OCI-LY1 (cell line): Measurements from ENCODE around the gene DNAH17.

Source experiments
- EZH2 ChIP-seq: fragments of 200-600 bp; sonication (generic), shearing (Covaris generic); IDR thresholded peaks from 2 replicates; pipeline ENCODE4 v1.8.0; 2017; ENCODE audit warnings: borderline replicate concordance, mixed run types, mild to moderate bottlenecking, antibody characterized with exemption, low read length, moderate library complexity, mixed read lengths
- TF ChIP-seq, protein P1 (sequence below): fragments of 200-600 bp; sonication (generic), shearing (Covaris generic); IDR thresholded peaks from 2 replicates; pipeline ENCODE4 v1.5.1; 2017; ENCODE audit warnings: mild to moderate bottlenecking, antibody characterized with exemption, low read length, moderate library complexity, mixed read lengths

- no peak for TF ChIP-seq EZH2
- TF ChIP-seq, protein P1, sequence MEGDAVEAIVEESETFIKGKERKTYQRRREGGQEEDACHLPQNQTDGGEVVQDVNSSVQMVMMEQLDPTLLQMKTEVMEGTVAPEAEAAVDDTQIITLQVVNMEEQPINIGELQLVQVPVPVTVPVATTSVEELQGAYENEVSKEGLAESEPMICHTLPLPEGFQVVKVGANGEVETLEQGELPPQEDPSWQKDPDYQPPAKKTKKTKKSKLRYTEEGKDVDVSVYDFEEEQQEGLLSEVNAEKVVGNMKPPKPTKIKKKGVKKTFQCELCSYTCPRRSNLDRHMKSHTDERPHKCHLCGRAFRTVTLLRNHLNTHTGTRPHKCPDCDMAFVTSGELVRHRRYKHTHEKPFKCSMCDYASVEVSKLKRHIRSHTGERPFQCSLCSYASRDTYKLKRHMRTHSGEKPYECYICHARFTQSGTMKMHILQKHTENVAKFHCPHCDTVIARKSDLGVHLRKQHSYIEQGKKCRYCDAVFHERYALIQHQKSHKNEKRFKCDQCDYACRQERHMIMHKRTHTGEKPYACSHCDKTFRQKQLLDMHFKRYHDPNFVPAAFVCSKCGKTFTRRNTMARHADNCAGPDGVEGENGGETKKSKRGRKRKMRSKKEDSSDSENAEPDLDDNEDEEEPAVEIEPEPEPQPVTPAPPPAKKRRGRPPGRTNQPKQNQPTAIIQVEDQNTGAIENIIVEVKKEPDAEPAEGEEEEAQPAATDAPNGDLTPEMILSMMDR = no peak
Measured at GRCh38 chr17:78514521-78514920, 62.7 kb downstream of the DNAH17 start.
